GM19455 (cell line): ENCODE data around the gene RPS16.

ENCODE experiments used
- ATAC-seq: cut with Tn5 transposase; IDR thresholded peaks from one replicate; pipeline ENCODE4 v1.9.1; 2021; ENCODE audit not compliant: unreplicated experiment

Gene RPS16

GRCh38 chr19:39422020-39422419 is 13.7 kb downstream of the RPS16 start:
- no peak for ATAC-seq

GRCh38 chr19:39420769-39421168 is 15.0 kb downstream of the RPS16 start:
- no peak for ATAC-seq

GRCh38 chr19:39419003-39419402 is 16.7 kb downstream of the RPS16 start:
- no peak for ATAC-seq

- no peak for ATAC-seq
These were observed 18.1 kb downstream of the RPS16 start for GRCh38 chr19:39417463-39418181.

- no peak for ATAC-seq
These were observed 19.3 kb downstream of the RPS16 start for GRCh38 chr19:39416152-39417120.

- no peak for ATAC-seq
These were observed 20.4 kb downstream of the RPS16 start for GRCh38 chr19:39415111-39416046.

- ATAC-seq, result no peak
These were observed 21.7 kb downstream of the RPS16 start for GRCh38 chr19:39413911-39414608.

- no peak for ATAC-seq
These were observed 22.4 kb downstream of the RPS16 start for GRCh38 chr19:39413272-39413910.

- ATAC-seq, result no peak
These were observed 22.9 kb downstream of the RPS16 start for GRCh38 chr19:39412867-39413271.

GRCh38 chr19:39412100-39412866 is 23.5 kb downstream of the RPS16 start, which contains the start of gene PLEKHG2:
TSS of gene PLEKHG2 (plus strand) at chr19:39412669. CDS start at chr19:39414087, 1,418 bp downstream.
- peak; percentile 63 for ATAC-seq

GRCh38 chr19:39411832-39412099 is 24.0 kb downstream of the RPS16 start:
- peak; percentile 26 for ATAC-seq

GRCh38 chr19:39411081-39411831 is 24.5 kb downstream of the RPS16 start:
- no peak for ATAC-seq

- ATAC-seq, result no peak
These were observed 25.0 kb downstream of the RPS16 start for GRCh38 chr19:39410831-39411080.

GRCh38 chr19:39410017-39410830 is 25.5 kb downstream of the RPS16 start:
- no peak for ATAC-seq

GRCh38 chr19:39409208-39410016 is 26.3 kb downstream of the RPS16 start:
- ATAC-seq, result no peak

GRCh38 chr19:39408392-39409207 is 27.1 kb downstream of the RPS16 start:
- ATAC-seq, result no peak
